ENCODE results near the gene SPATA45. TPM values are rescaled to one million over a fixed set of nuclear protein-coding genes. Genes with fewer than 3 reads are reported as not detected.
"Not testable (repeated sequence)": the region's sequence is repeated elsewhere in the genome, so short reads cannot be mapped to it uniquely, and the experiment has no call there.

SPATA45 gene
- total RNA-seq = 0.30 TPM in 1 of 2 replicates, not detected in the other

GRCh38 chr1:212847549-212847948 is at the start of gene SPATA45:
TSS of gene SPATA45 (minus strand) at chr1:212847649. CDS start at chr1:212836149, 11,500 bp downstream.
- no peak for DNase-seq (ENCODE audit: low read depth)

- DNase-seq (ENCODE audit: low read depth) = no peak
Observed at GRCh38 chr1:212892108-212892507, 44.7 kb upstream of the SPATA45 start.

GRCh38 chr1:212884592-212884991 is 37.1 kb upstream of the SPATA45 start:
- DNase-seq (ENCODE audit: low read depth) = no peak

- DNase-seq (ENCODE audit: low read depth) = no peak
Observed at GRCh38 chr1:212879947-212880690, 32.7 kb upstream of the SPATA45 start.

GRCh38 chr1:212878418-212878817 is 31.0 kb upstream of the SPATA45 start:
- no peak for DNase-seq (ENCODE audit: low read depth)

GRCh38 chr1:212873518-212873917 is 26.1 kb upstream of the SPATA45 start:
- DNase-seq (ENCODE audit: low read depth) = no peak

GRCh38 chr1:212871976-212872375 is 24.5 kb upstream of the SPATA45 start:
- DNase-seq (ENCODE audit: low read depth) = no peak

GRCh38 chr1:212867192-212867591 is 19.7 kb upstream of the SPATA45 start:
- no peak for DNase-seq (ENCODE audit: low read depth)

GRCh38 chr1:212864201-212864600 is 16.8 kb upstream of the SPATA45 start:
- DNase-seq (ENCODE audit: low read depth) = no peak

- DNase-seq (ENCODE audit: low read depth) = not testable (repeated sequence)
Observed at GRCh38 chr1:212863345-212863744, 15.9 kb upstream of the SPATA45 start.

- DNase-seq (ENCODE audit: low read depth) = no peak
Observed at GRCh38 chr1:212862111-212862690, 14.8 kb upstream of the SPATA45 start.

GRCh38 chr1:212860713-212861581 is 13.5 kb upstream of the SPATA45 start:
- no peak for DNase-seq (ENCODE audit: low read depth)

- peak; percentile 17 for DNase-seq (ENCODE audit: low read depth)
Observed at GRCh38 chr1:212858461-212859265, 11.2 kb upstream of the SPATA45 start.

GRCh38 chr1:212857992-212858460 is 10.6 kb upstream of the SPATA45 start, which contains the start of gene FLVCR1:
TSS of gene FLVCR1 (plus strand) at chr1:212858275. CDS start at chr1:212858453, 178 bp downstream.
- peak; percentile 86 for DNase-seq (ENCODE audit: low read depth)

- DNase-seq (ENCODE audit: low read depth) = no peak
Observed at GRCh38 chr1:212856755-212857154, 9.3 kb upstream of the SPATA45 start.

- peak; percentile 75 for DNase-seq (ENCODE audit: low read depth)
Observed at GRCh38 chr1:212853658-212854057, 6.2 kb upstream of the SPATA45 start.

- DNase-seq (ENCODE audit: low read depth) = no peak
Observed at GRCh38 chr1:212852105-212852688, 4.7 kb upstream of the SPATA45 start.

- not testable (repeated sequence) for DNase-seq (ENCODE audit: low read depth)
Observed at GRCh38 chr1:212844521-212844920, 2.9 kb downstream of the SPATA45 start.

GRCh38 chr1:212838145-212838544 is 9.3 kb downstream of the SPATA45 start:
- DNase-seq (ENCODE audit: low read depth) = no peak

- peak; percentile 79 for DNase-seq (ENCODE audit: low read depth)
Observed at GRCh38 chr1:212833211-212834207, 13.9 kb downstream of the SPATA45 start.

Measured in renal cortical epithelial cell (primary cell).